LNCaP clone FGC (cell line): ENCODE results near the gene PLPP1.
"Not testable (repeated sequence)": the region's sequence is repeated elsewhere in the genome, so short reads cannot be mapped to it uniquely, and the experiment has no call there.

Source experiments
- DNase-seq: peaks from one replicate; pipeline ENCODE4 v3.0.0-alpha.2; 2011; ENCODE audit warnings: low read depth
- H3K4me3 ChIP-seq: 2 replicates; pipeline ENCODE4 v1.5.1; 2011; ENCODE audit warnings: mild to moderate bottlenecking, low read depth, low read length, control low read depth
- TF ChIP-seq, protein P1 (sequence below): IDR thresholded peaks from 2 replicates; pipeline ENCODE4 v1.5.1; 2012; ENCODE audit warnings: mild to moderate bottlenecking; ENCODE audit not compliant: control insufficient read depth, insufficient read depth; ENCODE audit errors: extremely low read depth

The PLPP1 gene

DNA sequence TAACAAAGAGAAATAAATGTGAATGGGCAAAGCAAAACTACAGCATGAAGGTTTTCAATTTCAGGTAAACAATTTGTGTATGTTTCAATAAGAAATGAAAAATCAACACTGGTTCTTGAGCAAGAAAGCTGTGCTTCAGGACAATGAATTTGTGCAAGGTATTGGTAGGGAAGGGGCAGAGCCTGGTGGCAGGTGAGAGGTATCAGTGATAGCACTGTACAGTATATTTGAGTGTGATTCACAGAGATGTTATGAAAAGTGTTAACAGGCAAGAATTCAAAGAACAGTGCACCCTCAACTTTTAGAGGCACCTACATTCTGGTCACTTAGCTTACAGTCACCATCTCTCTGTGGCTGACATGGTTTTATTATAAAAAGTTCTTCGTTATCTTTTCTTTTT lies 25.7 kb downstream of the PLPP1 start:
- no peak overlapping the region for H3K4me3 ChIP-seq
- no peak for DNase-seq
- TF ChIP-seq, protein P1, sequence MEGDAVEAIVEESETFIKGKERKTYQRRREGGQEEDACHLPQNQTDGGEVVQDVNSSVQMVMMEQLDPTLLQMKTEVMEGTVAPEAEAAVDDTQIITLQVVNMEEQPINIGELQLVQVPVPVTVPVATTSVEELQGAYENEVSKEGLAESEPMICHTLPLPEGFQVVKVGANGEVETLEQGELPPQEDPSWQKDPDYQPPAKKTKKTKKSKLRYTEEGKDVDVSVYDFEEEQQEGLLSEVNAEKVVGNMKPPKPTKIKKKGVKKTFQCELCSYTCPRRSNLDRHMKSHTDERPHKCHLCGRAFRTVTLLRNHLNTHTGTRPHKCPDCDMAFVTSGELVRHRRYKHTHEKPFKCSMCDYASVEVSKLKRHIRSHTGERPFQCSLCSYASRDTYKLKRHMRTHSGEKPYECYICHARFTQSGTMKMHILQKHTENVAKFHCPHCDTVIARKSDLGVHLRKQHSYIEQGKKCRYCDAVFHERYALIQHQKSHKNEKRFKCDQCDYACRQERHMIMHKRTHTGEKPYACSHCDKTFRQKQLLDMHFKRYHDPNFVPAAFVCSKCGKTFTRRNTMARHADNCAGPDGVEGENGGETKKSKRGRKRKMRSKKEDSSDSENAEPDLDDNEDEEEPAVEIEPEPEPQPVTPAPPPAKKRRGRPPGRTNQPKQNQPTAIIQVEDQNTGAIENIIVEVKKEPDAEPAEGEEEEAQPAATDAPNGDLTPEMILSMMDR, result no peak

DNA sequence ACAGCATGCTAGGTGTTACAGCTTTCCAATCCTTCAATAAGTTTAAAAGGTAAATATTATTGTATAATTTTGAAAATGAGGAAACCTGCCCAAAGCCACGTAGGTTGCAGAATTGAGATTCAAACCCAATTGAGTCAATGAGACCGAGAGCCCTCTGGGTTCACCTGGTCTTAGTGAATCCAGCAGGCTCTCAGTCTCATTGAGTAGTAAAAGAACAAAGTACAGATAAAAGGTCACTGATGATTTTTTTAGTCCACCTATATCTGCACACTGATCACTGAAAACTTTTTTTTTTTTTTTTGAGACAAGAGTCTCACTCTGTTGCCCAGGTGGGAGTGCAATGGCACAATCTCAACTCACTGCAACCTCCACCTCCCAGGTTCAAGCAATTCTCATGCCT lies 27.2 kb downstream of the PLPP1 start:
- TF ChIP-seq, protein P1, result no peak

DNA sequence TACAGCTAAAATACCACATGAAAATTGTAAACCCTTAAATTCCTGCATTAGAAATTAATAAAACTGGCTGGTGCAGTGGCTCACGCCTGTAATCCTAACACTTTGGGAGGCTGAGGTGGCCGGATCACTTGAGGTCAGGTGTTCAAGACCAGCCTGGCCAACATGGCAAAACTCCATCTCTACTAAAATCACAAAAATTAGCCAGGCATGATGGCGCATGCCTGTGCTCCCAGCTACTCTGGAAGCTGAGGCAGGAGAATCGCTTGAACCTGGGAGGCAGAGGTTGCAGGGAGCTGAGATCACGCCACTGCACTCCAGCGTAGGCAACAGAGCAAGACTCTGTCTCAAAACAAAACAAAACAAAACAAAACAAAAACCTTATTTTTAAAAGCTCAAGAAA lies 29.1 kb downstream of the PLPP1 start:
- not testable (repeated sequence) for H3K4me3 ChIP-seq, DNase-seq

More for the DNA sequence above, 27.2 kb downstream of the PLPP1 start:
- no peak for DNase-seq
- H3K4me3 ChIP-seq, result no peak overlapping the region

DNA sequence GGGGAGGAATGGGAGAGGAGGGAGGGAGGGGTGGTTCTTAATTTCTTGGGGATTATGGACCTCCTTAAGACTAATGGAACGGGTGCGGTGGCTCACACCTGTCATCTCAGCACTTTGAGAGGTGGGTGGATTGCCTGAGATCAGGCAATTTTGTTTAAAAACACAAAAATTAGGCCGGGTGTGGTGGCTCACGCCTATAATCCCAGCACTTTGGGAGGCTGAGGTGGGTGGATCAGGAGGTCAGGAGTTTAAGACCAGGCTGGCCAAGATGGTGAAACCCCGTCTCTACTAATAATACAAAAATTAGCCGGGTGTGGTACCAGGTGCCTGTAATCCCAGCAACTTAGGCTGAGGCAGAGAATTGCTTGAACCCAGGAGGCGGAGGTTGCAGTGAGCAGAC lies 30.8 kb downstream of the PLPP1 start:
- not testable (repeated sequence) for H3K4me3 ChIP-seq, DNase-seq

DNA sequence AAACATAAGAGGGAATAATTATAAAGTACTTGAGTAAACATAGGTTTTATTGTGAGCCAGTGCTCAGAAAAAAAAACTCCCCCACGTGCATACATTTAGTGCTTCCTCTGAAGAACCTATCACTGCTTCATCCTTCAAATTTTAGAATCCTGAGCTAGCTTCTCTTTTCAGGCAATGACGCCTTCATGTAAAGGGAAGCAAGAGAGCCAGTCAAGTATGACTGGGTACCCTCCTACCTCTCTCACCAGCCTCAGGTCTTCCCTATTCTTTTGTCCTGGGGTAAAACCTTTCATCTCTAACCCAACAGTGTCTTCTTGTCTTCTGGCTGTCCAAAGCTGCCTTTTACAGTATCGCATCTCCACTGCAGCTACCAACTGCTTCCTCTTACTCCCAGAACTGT lies 32.0 kb downstream of the PLPP1 start:
- no peak overlapping the region for H3K4me3 ChIP-seq
- TF ChIP-seq, protein P1, result no peak
- no peak for DNase-seq

DNA sequence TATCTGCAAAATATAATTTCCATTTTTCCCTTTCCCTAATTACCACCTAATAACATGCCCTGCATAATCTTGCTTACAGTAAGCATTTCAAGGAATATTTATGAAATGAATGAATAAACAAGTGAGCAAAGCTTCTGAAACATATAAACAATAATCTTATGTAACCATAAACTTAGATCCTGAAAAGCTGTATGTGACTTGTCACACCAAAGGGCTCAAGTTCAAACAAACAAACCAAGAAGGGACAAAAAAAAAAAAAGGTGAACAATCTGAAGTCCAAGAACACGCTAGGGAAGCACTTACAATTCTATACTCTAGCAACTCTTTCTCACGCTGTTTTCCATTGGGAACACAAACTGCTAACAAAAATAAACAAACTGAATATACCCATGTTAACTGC lies 36.3 kb downstream of the PLPP1 start:
- peak; percentile 37 for DNase-seq
- no peak overlapping the region for H3K4me3 ChIP-seq
- TF ChIP-seq, protein P1, result no peak

DNA sequence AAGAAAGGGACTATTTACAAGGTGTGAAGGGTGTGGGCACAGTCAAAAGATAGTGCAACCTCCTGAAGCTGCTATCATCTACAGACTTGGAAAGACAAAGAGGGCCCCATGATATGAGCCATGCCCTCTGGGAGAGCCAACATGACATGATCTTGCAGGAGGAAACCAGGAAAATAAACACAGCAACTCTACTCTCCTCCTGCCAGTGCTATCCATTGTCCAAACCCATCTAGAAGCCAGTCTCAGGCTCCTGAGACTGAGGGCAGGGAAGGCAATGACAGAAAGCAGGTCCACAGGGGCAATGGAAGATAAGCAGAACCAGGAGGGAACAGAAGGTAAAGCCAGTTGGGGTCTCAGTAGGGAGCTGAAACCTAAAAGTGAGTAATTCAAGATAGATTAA lies 37.1 kb downstream of the PLPP1 start:
- DNase-seq, result no peak
- TF ChIP-seq, protein P1, result no peak

DNA sequence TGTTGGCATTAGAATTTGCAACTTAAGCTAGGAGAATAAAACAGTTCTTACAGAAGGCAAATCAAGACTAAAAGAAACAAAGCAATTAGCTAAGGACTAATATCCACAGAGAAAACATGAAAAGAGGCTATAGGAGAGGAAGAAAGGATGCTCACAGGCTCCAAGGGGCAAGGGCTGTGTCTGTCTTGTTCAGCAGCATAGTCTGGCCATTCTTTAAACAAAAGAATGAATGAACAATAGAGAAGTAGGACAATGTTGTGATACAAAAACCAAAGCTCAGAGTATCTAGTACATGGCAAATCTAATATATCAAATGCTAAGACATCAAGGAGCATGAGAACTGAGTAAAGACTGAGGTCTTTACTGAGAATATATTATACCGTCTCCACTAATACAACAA lies 39.5 kb downstream of the PLPP1 start:
- no peak overlapping the region for H3K4me3 ChIP-seq
- TF ChIP-seq, protein P1, result no peak
- no peak for DNase-seq

More for the DNA sequence above, 37.1 kb downstream of the PLPP1 start:
- H3K4me3 ChIP-seq, result no peak overlapping the region
